Non-pigmented ciliary epithelial cell (primary cell): ENCODE results near the gene DNASE1L3.
"Not testable (repeated sequence)": the region's sequence is repeated elsewhere in the genome, so short reads cannot be mapped to it uniquely, and the experiment has no call there.

Source experiments
- DNase-seq: peaks from one replicate; pipeline ENCODE4 v3.0.0-alpha.2; 2010; ENCODE audit warnings: low read depth

DNASE1L3 gene

DNA sequence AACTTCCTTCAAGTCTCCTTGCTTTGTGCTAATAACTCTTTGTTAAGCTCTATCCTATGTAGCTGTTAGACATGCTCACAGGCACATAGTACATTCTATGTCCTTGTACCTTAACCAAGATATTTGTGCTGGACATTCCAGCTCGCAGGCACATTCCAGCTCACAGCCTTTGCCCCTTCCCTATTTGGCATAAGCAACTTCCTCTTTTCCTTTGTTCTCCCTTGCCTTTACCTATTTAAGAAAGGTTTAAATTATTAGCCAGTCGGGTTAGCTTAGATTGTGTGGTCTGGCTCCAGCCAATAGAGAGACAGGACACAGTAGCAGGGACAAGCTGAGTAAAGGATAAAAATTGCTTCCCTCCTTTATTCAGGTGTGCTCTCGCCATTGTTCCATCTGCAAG is 9.3 kb downstream of the DNASE1L3 start:
- DNase-seq, result not testable (repeated sequence)

GRCh38 chr3:58200846-58201355 is 9.9 kb downstream of the DNASE1L3 start:
- no peak for DNase-seq

DNA sequence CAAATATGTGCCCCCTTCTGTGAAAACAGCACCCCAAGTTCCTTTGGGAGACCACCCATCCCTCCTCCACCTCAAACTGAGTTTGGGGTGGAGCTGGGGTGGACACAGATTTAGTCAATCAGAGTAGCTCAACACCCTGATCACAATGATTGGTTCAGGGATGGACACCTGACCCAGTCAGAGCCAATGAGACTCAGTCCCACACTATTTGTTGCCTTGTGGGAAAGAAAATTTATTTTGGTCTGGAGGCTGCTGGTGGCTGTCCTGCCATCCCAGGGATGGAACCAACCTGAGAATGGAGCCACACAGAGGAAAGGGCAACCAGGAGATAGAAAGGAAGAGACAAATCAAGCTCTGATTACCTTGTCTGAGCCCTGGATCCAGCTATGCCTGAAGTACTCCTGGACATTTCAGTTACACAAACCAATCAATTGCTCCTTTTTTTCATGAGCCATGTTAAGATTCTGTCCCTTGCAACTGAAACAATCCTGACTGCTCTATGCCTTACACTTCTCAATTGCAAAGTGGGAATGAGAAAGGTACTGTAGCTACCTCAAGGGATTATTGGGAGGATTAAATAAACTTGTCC is 10.6 kb downstream of the DNASE1L3 start:
- no peak for DNase-seq

- DNase-seq, result no peak
Measured at GRCh38 chr3:58198804-58199203, 12.0 kb downstream of the DNASE1L3 start.

DNA sequence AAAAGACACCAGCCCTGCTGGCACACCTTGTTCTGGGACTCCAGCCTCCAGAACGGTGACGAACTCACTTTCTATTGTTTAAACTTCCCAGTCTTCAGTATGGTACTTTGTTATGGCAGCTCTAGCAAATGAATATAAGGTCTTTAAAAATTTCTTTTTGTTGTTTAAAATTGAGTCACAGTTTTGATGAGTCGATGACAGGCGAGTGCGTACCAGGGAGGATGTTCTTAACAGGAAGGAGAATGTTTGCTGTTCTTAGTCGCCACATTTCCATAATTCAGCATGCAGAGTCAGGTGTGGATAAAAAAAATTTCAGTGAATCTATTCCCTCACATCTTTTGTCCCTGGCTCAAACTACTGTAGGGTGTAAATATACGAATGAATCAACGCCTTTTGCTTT is 12.4 kb downstream of the DNASE1L3 start:
- no peak for DNase-seq

DNA sequence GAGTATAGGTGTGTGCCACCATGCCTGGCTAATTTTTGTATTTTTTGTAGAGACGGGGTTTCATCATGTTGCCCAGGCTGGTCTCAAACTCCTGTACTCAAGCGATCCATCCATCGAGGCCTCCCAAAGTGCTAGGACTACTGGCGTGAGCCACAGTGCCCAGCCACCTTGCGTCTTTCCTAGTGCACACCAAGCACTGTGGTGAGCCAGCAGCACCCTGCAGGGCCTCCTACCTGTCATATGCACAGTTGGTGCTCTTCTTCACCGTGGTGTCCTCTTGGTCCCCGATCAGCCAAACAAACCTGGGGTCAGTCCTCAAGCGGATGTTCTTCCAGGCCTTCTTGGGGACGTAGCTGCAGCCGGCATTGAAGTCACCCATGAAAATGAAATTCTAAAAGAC is 13.2 kb downstream of the DNASE1L3 start:
- DNase-seq, result no peak

- DNase-seq, result no peak
Measured at GRCh38 chr3:58193682-58194407, 16.9 kb downstream of the DNASE1L3 start.

DNA sequence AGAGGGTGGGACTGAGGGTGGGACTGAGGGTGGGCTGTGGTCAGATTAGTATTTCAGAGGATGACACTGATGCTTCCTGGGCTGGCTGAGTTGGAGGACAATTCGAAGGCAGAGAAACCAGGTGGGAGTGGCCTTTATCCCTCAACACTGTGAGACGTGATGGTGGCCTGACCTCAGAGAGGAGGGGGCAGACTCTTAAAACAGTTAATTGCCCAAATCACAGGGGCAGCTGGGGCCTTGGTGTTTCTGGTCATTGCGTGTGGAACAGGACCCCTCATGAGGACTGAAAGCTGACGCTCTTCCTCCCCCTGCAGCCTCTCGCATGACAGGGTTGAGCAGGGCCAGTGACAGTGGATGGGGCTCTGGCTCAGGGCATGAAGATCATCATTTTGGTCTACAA is 18.7 kb downstream of the DNASE1L3 start:
- no peak for DNase-seq

GRCh38 chr3:58191361-58191991 is 19.3 kb downstream of the DNASE1L3 start:
- DNase-seq, result no peak

DNA sequence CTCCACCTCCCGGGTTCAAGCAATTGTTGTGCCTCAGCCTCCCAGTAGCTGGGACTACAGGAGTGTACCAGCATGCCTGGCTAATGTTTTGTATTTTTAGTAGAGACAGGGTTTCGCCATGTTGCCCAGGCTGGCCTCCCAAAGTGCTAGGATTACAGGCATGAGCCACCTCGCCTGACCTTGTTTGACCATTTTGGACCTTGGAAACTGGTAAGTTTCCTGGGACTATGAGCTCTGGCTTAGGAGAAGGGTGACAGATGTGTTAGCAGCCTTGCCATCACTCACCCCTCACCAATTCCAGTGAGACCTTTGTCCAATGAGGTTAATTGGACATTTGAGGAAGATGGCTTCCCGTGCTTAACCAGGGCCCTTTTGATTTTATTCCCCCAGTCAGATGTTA is 19.9 kb downstream of the DNASE1L3 start:
- DNase-seq, result no peak

- no peak for DNase-seq
Measured at GRCh38 chr3:58190291-58190690, 20.5 kb downstream of the DNASE1L3 start.

DNA sequence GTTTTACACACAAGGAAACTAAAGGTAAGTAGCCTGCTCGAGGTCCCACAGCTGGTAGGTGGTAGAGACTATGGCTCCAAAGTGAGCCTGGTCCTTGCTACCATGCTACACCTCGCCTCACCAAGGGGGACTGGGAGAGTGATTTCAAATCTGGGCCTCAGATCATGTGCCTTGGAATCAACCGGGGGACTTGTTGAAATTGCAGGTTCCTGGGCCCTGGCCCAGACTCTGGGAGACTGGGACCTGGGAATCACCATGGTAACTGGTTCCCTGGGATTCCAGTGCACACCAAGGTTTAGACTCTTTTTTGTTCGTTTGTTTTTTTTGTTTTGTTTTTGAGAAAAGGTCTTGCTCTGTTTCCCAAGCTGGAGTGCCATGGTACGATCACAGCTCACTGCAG is 21.1 kb downstream of the DNASE1L3 start:
- no peak for DNase-seq

DNA sequence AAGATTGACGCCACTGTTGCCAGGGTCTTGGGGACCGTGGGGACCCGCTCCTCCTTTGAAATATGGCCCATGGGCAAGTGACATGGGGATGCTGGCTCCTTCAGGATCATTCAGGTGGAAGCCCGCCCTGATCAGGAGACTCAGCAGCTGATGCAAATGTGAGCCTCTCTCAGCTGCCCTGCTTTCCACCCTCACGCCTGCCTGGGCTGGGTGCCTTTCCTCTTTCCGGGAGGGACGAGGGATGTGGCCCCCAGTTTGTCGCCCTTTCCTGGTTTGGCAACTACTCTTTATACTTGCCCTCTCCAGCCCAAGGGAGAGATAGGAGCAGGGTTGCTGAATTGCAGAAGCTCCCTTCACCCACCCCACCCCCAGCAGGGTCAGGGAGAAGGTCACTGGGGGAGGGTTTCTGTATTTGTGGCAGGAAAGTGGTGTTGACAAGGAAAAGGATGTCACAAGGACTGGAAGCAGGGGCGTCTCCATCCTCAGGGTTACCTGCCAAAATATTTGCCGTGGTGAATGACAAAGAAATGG is 21.8 kb downstream of the DNASE1L3 start:
- no peak for DNase-seq

DNA sequence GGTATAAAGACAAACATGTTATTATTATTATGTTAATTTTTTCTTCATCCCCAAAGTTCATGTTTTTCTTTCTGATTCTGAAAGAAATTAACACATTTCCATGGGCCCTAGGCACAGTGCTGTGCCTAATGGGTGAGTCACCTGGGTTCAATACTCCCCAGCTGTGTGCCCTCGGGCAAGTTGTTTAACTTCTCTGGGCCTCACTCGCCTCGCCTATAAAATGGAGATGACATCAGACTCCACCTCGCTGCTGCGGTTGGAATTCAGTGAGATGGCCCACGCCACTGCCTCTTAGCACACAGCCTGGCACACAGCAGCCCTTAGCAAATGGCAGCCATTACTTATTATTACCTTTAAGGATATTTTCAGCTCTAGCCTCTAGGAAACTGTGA is 22.6 kb downstream of the DNASE1L3 start:
- DNase-seq, result no peak

GRCh38 chr3:58184982-58185360 is 25.8 kb downstream of the DNASE1L3 start:
- no peak for DNase-seq

GRCh38 chr3:58184309-58184981 is 26.3 kb downstream of the DNASE1L3 start:
- no peak for DNase-seq

GRCh38 chr3:58183891-58184290 is 26.9 kb downstream of the DNASE1L3 start:
- no peak for DNase-seq

DNA sequence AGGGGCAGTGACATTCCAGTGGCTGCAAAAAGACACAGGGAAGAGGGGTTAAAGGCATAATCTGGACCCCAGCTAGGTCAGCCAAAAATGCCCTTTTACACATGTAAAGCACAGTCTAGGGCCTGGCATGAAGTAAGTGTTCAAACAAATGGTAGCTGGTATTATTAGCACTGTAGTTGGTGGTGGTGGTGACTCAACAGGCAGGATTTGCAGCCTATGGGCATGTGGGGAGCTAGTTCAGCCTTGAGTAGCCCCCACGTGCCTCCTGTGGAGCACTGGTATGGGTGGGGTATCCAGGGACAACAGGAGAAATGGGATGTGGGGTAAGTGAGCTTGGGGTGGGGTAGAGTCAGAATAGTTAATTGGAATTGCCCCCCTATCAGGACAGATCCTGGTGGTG is 27.6 kb downstream of the DNASE1L3 start:
- DNase-seq, result no peak

- no peak for DNase-seq
Measured at GRCh38 chr3:58180940-58181587, 29.7 kb downstream of the DNASE1L3 start.

DNA sequence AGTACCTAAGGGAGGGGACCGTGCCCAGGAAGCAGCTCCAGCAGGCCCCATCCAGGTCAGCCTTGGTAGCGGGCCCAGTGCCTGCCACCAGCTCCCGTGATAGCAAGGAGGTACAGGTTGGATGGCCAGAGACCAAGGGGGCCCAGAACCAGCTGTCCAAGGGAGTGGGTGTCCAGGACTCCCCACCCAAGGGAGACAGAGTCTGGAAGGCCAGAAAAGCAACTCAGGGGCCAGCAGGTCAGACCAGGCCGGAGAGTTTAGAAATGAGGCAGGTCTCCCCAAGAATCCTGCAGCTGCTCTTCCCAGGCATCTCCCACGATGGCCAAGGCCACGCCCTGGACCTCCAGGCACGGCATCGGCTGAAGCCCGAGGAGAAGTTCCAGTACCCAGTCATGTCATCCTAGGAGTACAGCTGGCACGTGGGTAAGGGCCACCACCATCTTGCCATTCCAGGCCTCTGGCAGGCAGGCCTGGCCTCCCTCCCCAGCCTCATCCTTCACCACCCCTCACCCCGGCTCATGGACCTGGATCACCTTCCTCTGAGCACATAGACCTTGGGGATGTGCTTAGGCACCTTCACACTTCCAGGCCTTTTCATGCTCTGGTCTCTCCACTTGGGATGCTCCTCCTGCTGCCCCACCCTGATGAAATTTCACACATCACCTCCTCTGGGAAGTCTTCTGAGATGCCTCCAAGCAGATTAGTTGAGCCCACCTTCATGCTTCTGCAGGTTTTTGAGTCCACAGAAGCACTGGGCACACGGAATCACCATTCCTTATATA is 30.5 kb downstream of the DNASE1L3 start:
- DNase-seq, result no peak
